HUES48 (cell line): Measurements from ENCODE around the gene TNK1.

Experiments
- H3K27ac ChIP-seq: one replicate; pipeline ENCODE4 v1.7.0; 2013; ENCODE audit warnings: low read depth, low read length, inconsistent platforms
- H3K27me3 ChIP-seq: 2 replicates; pipeline ENCODE4 v1.6.1; 2013; ENCODE audit warnings: mild to moderate bottlenecking, low read length; ENCODE audit not compliant: control insufficient read depth, insufficient read depth
- H3K36me3 ChIP-seq: 2 replicates; pipeline ENCODE4 v1.6.1; 2013; ENCODE audit warnings: low read length; ENCODE audit not compliant: control insufficient read depth, insufficient read depth
- H3K4me1 ChIP-seq: 2 replicates; pipeline ENCODE4 v1.6.1; 2013; ENCODE audit warnings: mild to moderate bottlenecking, low read length; ENCODE audit not compliant: control insufficient read depth, insufficient read depth
- H3K4me3 ChIP-seq: 2 replicates; pipeline ENCODE4 v1.5.1; 2013; ENCODE audit warnings: mild to moderate bottlenecking, low read depth, low read length
- H3K9ac ChIP-seq: 2 replicates; pipeline ENCODE4 v1.6.1; 2013; ENCODE audit warnings: mild to moderate bottlenecking, low read depth, low read length, moderate library complexity
- H3K9me3 ChIP-seq: 2 replicates; pipeline ENCODE4 v1.6.1; 2013; ENCODE audit warnings: low read length; ENCODE audit not compliant: control insufficient read depth, insufficient read depth

The TNK1 gene

DNA sequence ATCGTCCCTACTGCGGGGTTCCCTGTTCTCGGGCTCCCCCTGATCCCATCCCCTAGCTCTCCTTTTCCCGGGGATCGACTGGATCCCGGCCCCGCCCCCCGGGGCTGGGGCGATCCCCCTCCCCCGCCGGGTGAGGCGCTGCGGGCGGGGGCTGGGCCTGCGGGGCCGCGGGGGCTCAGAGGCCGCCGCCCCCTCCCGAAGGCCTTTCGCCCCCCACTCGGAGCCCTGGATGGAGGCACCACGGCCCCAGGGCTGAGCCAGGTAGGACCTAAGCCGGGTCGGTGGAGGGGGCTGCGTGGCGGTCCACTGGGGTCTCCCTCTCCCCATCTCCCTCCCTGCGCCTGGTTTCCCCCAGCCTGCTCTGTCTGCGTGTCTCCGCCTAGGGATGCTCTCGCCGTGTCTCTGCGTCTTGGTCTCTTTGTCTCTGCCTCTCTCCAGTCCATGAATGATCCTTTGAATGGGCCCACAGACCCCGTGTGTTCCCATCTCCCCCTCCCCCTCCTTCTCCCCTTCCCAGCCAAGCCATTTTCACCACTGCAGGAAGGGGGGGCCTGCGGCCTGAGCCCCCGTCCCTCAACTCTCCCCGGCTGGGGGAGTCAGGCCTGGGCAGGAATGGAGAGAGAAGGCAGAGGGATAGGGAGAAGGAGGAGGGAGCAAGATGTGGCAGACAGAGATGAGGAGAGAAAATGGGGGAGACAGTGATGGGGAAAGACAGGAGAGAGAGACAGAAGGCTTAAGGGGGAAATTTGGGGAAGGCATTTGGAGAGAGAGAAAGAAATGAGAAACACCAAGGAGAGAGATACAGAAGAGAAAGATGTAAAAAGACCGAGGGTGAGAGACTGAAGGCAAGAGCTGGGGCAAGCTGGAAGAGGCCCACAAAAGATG lies 24.7 kb downstream of the TNK1 start:
- H3K9ac ChIP-seq = peak overlapping the region; percentile 54; the same call in 1 of the 2 replicates
- peaks cover 13% of the 10 kb centered on the region; the same call in 1 of the 2 replicates for H3K4me1 ChIP-seq
- no peaks in the 10 kb centered on the region for H3K9me3 ChIP-seq
- H3K36me3 ChIP-seq = peaks cover 22% of the 10 kb centered on the region
- H3K27ac ChIP-seq = peak overlapping the region; percentile 63
- H3K4me3 ChIP-seq = peak overlapping the region; percentile 81
- no peaks in the 10 kb centered on the region for H3K27me3 ChIP-seq

GRCh38 chr17:7406235-7406825 lies 25.4 kb downstream of the TNK1 start:
- no peak overlapping the region for H3K9ac ChIP-seq
- H3K9me3 ChIP-seq = no peaks in the 10 kb centered on the region
- peak overlapping the region; percentile 81 for H3K4me3 ChIP-seq
- no peak overlapping the region for H3K27ac ChIP-seq
- peaks cover 25% of the 10 kb centered on the region for H3K36me3 ChIP-seq
- H3K27me3 ChIP-seq = no peaks in the 10 kb centered on the region
- peaks cover 13% of the 10 kb centered on the region; the same call in 1 of the 2 replicates for H3K4me1 ChIP-seq

DNA sequence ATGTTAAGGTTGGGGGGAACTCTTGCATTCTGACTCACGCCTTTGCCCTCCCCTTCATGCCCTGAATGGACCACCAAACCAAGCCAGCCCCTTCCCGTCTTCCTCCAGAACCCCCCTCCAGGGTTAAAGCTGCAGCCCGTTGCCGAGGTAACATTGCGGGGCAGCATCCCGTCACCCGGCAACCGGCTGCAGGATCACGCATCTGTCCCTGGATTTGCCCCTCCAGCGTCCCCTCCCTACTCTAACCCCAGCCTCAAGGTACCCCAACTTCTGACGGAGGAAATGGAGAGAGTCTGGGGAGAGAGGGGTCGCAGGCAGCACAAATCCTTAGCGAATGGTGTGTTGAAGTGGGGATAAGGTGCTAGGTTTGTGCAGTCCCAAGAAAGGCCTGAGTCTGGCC lies 26.2 kb downstream of the TNK1 start:
- Histone ChIP-seq H3K36me3 (peaks cover 25% of the 10 kb centered on the region), H3K27me3 (no peaks in the 10 kb centered on the region), H3K9ac (no peak overlapping the region), H3K9me3 (no peaks in the 10 kb centered on the region), H3K4me1 (peaks cover 13% of the 10 kb centered on the region; the same call in 1 of the 2 replicates), H3K27ac (no peak overlapping the region), H3K4me3 (no peak overlapping the region; the same call in 1 of the 2 replicates)

- Histone ChIP-seq H3K36me3 (peaks cover 25% of the 10 kb centered on the region), H3K27me3 (no peaks in the 10 kb centered on the region), H3K9me3 (no peaks in the 10 kb centered on the region), H3K27ac (no peak within 1 kb of the TSS), H3K4me1 (peaks cover 12% of the 10 kb centered on the region; the same call in 1 of the 2 replicates), H3K4me3 (peak within 1 kb of the TSS; percentile 46), H3K9ac (peak within 1 kb of the TSS; percentile 36; the same call in 1 of the 2 replicates)
These were observed 26.8 kb downstream of the TNK1 start, which contains the start of gene NLGN2 for GRCh38 chr17:7407485-7408251. Gene NLGN2, plus strand, starts transcription at chr17:7407845. Its CDS starts 411 bp downstream, at chr17:7408256.

DNA sequence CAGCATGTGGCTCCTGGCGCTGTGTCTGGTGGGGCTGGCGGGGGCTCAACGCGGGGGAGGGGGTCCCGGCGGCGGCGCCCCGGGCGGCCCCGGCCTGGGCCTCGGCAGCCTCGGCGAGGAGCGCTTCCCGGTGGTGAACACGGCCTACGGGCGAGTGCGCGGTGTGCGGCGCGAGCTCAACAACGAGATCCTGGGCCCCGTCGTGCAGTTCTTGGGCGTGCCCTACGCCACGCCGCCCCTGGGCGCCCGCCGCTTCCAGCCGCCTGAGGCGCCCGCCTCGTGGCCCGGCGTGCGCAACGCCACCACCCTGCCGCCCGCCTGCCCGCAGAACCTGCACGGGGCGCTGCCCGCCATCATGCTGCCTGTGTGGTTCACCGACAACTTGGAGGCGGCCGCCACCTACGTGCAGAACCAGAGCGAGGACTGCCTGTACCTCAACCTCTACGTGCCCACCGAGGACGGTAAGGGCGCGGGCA lies 27.4 kb downstream of the TNK1 start:
- Histone ChIP-seq H3K36me3 (peaks cover 25% of the 10 kb centered on the region), H3K27me3 (no peaks in the 10 kb centered on the region), H3K4me1 (peaks cover 6% of the 10 kb centered on the region; the same call in 1 of the 2 replicates), H3K9me3 (no peaks in the 10 kb centered on the region), H3K27ac (no peak overlapping the region), H3K4me3 (peak overlapping the region; percentile 46), H3K9ac (peak overlapping the region; percentile 36; the same call in 1 of the 2 replicates)

- H3K36me3 ChIP-seq = peaks cover 25% of the 10 kb centered on the region
- no peaks in the 10 kb centered on the region for H3K9me3 ChIP-seq
- peaks cover 6% of the 10 kb centered on the region; the same call in 1 of the 2 replicates for H3K4me1 ChIP-seq
- peak overlapping the region; percentile 46; the same call in 1 of the 2 replicates for H3K4me3 ChIP-seq
- H3K27ac ChIP-seq = no peak overlapping the region
- no peak overlapping the region for H3K9ac ChIP-seq
- H3K27me3 ChIP-seq = no peaks in the 10 kb centered on the region
These were observed 28.0 kb downstream of the TNK1 start for GRCh38 chr17:7408863-7409262.

DNA sequence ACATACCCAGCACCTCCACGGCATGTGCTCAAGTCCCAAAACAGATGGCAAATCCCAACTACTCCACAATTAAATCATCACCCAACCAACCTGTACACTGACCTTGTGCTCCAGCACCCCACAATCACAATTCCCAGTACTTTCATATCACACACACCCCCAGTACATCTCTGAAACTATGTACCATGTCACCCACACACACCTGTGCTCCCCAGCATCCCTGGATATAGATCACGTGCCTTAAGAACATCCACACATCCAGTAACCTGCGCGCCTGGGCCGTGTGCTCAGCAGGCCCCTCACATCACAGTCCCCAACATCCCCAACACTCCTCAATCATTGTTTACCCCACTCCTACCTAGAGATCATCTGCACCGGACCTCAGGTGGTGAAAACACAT lies 28.8 kb downstream of the TNK1 start:
- peaks cover 30% of the 10 kb centered on the region for H3K36me3 ChIP-seq

DNA sequence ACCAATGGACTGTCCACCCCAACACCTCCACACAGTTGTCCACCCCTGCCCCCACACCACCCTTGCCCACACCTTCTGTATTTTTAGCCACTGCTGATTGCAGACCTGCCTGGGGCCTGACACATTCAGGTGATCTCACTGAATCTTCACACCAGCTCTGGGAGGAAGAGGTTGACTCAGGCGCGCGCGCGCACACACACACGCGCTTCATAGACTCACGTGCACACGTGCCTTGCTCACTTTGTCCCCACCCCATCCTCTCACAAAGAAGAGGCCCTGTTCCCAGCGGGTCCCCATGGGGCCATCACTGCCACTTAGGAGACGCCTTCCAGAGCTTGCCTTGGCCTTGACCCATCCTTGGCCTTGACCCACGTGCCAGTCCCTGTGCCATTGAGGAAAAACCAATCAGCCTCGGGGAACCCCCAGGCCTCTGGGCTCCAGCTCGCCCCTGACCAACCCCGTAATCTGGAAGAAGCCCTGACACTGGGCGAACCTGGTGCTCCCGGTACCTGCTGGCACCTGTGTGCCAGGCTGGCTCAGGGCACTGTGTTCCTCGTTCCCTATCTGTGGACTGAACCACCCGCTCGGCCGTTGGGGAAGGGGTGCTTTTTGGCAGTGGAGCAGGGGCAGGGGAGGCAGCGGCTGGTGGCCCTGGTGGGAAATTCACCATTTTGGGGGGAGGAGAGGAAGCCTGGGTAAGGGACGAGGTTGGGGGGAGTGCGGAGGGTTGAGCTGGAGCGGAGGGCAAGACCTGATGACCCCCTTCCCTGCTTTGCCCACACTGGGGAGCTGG lies 29.9 kb downstream of the TNK1 start:
- H3K9ac ChIP-seq = no peak overlapping the region
- H3K36me3 ChIP-seq = peaks cover 41% of the 10 kb centered on the region

More for the DNA sequence above, 28.8 kb downstream of the TNK1 start:
- no peak overlapping the region for H3K27ac ChIP-seq
- no peaks in the 10 kb centered on the region for H3K9me3 ChIP-seq
- H3K4me1 ChIP-seq = peaks cover 6% of the 10 kb centered on the region; the same call in 1 of the 2 replicates
- H3K9ac ChIP-seq = no peak overlapping the region
- H3K4me3 ChIP-seq = no peak overlapping the region
- no peaks in the 10 kb centered on the region for H3K27me3 ChIP-seq

GRCh38 chr17:7411427-7411750 lies 30.5 kb downstream of the TNK1 start:
- peaks cover 6% of the 10 kb centered on the region; the same call in 1 of the 2 replicates for H3K4me1 ChIP-seq
- no peaks in the 10 kb centered on the region for H3K27me3 ChIP-seq
- peaks cover 46% of the 10 kb centered on the region for H3K36me3 ChIP-seq
- H3K27ac ChIP-seq = no peak overlapping the region
- no peaks in the 10 kb centered on the region for H3K9me3 ChIP-seq
- H3K4me3 ChIP-seq = no peak overlapping the region
- H3K9ac ChIP-seq = no peak overlapping the region

More for the DNA sequence above, 29.9 kb downstream of the TNK1 start:
- no peak overlapping the region for H3K4me3 ChIP-seq
- peaks cover 6% of the 10 kb centered on the region; the same call in 1 of the 2 replicates for H3K4me1 ChIP-seq
- H3K9me3 ChIP-seq = no peaks in the 10 kb centered on the region
- no peaks in the 10 kb centered on the region for H3K27me3 ChIP-seq
- no peak overlapping the region for H3K27ac ChIP-seq
